Tibial artery (tissue), 4 donors: ENCODE results near the gene HLA-A.

Experiments
- DNase-seq, 2 donors: peaks; one replicate each; pipeline ENCODE4 v3.0.0-alpha.2; 2019
- H3K27ac ChIP-seq, 2 donors: fragments of 200-600 bp; sonication (generic) in 1 of 2; 1 replicate in 1 of 2; 2 replicates in 1 of 2; pipeline ENCODE4 v1.5.1; 2018 to 2019; ENCODE audit warnings: mild to moderate bottlenecking in 1 of 2
- H3K27me3 ChIP-seq, 2 donors: fragments of 200-600 bp; sonication (generic) in 1 of 2; one replicate each; pipeline versions ENCODE4 v1.5.1 to v1.6.0; 2016 to 2019
- H3K36me3 ChIP-seq, 3 donors: fragments of 200-600 bp; sonication (generic) in 2 of 3; one replicate each; pipeline ENCODE4 v1.5.1; 2016 to 2019; ENCODE audit warnings: mild to moderate bottlenecking in 2 of 3
- H3K4me1 ChIP-seq, 4 donors: fragments of 200-600 bp; sonication (generic) in 2 of 4; 1 replicate in 3 of 4; 2 replicates in 1 of 4; pipeline ENCODE4 v1.5.1; 2016 to 2019
- H3K4me3 ChIP-seq, 2 donors: fragments of 200-600 bp; sonication (generic) in 1 of 2; 1 replicate in 1 of 2; 2 replicates in 1 of 2; pipeline ENCODE4 v1.5.1; 2018 to 2019; ENCODE audit warnings: mild to moderate bottlenecking in 2 of 2
- H3K9me3 ChIP-seq, 3 donors: fragments of 200-600 bp; sonication (generic) in 1 of 3; one replicate each; pipeline ENCODE4 v1.5.1; 2016 to 2019
- intact Hi-C: fragments of 100-400 bp; cut with DNase I; formaldehyde crosslinking; loops from one replicate; pipeline ENCODE4 v1.15.0; 2023; ENCODE audit warnings: low total_unique reads
- TF ChIP-seq, protein P1 (sequence below), 2 experiments: fragments of 200-600 bp in 1 of 2; fragments of 450-650 bp in 1 of 2; IDR thresholded peaks; one replicate each; pipeline ENCODE4 v1.5.1; 2017 to 2019; ENCODE audit warnings: antibody characterized with exemption in 2 of 2, mild to moderate bottlenecking in 1 of 2, moderate library complexity in 1 of 2

Gene HLA-A

GRCh38 chr6:29942275-29943052 lies at the start of gene HLA-A:
Gene HLA-A (plus strand): TSS chr6:29942532. CDS start chr6:29942554, 22 bp downstream.
- Histone ChIP-seq H3K4me3 (peak within 1 kb of the TSS; percentile 70 to 78), H3K4me1 (peaks cover 0 to 6% (median 4%) of the 10 kb centered on the region in 4 donors), H3K27me3 (no peaks in the 10 kb centered on the region), H3K36me3 (peaks cover 0 to 2% (median 0%) of the 10 kb centered on the region in 3 donors), H3K9me3 (no peaks in the 10 kb centered on the region), H3K27ac (peak within 1 kb of the TSS; percentile 89 to 93)
- peak; percentile 94 to 97 for DNase-seq
- intact Hi-C loops, result loop anchor here (5.0 kb wide), 1 partner anchor 55 kb away; no protein-coding TSS in a partner anchor
- TF ChIP-seq, protein P1, sequence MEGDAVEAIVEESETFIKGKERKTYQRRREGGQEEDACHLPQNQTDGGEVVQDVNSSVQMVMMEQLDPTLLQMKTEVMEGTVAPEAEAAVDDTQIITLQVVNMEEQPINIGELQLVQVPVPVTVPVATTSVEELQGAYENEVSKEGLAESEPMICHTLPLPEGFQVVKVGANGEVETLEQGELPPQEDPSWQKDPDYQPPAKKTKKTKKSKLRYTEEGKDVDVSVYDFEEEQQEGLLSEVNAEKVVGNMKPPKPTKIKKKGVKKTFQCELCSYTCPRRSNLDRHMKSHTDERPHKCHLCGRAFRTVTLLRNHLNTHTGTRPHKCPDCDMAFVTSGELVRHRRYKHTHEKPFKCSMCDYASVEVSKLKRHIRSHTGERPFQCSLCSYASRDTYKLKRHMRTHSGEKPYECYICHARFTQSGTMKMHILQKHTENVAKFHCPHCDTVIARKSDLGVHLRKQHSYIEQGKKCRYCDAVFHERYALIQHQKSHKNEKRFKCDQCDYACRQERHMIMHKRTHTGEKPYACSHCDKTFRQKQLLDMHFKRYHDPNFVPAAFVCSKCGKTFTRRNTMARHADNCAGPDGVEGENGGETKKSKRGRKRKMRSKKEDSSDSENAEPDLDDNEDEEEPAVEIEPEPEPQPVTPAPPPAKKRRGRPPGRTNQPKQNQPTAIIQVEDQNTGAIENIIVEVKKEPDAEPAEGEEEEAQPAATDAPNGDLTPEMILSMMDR (IDR thresholded peaks at IDR 0.05), result no peak

DNA sequence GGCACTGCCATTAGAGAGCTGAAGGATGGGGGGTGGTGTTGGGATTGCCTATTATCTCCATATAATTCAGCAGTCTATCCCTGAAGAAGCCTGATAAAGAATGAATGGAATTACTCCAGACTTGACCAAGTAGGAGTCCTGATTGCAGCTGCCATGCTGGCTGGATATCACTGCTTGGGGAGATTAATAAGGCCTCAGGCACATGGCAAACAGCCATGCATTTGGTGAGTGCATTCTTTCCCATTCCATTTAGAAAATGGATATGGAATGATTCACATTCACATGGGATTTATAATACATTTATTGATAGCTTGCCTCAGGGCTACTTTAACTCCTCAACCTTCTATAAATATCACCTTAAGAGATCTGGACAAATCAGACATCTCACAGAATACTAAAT lies 49.6 kb upstream of the HLA-A start:
- no peaks in the 10 kb centered on the region for H3K9me3 ChIP-seq
- DNase-seq, result no peak
- no peaks in the 10 kb centered on the region for H3K27me3 ChIP-seq
- H3K4me1 ChIP-seq, result no peaks in the 10 kb centered on the region
- no peaks in the 10 kb centered on the region for H3K36me3 ChIP-seq
- TF ChIP-seq, protein P1 (IDR thresholded peaks at IDR 0.05), result no peak
- H3K4me3 ChIP-seq, result no peak overlapping the region
- no peak overlapping the region for H3K27ac ChIP-seq
- intact Hi-C loops, result no loop called here

- intact Hi-C loops, result no loop called here
- Histone ChIP-seq H3K4me1 (no peaks in the 10 kb centered on the region), H3K36me3 (no peaks in the 10 kb centered on the region), H3K9me3 (no peaks in the 10 kb centered on the region), H3K27me3 (no peaks in the 10 kb centered on the region), H3K4me3 (no peak overlapping the region), H3K27ac (no peak overlapping the region)
- TF ChIP-seq, protein P1 (IDR thresholded peaks at IDR 0.05), result no peak
- DNase-seq, result no peak
Observed at GRCh38 chr6:29899281-29899680, 43.1 kb upstream of the HLA-A start.

DNA sequence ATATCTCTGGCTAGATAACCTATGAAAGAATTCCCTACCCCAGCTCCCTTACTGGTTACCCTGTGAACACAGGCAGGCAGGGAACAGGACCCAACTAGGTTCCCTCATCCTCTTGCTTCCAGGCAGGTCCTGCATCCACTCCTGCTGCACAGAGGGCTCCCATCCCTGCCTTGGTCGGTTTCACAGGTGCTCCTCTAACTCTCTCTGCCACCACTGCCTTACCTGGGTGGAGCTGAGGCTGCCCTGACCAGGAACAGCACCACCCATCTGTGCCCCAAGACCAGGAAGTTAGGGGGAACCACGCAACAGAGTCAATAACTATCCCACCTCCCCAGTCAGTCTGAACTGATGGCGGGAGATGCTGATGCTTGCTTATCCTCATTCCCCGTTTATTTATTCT lies 37.0 kb upstream of the HLA-A start:
- Histone ChIP-seq H3K4me3 (no peak overlapping the region), H3K27ac (no peak overlapping the region), H3K4me1 (no peaks in the 10 kb centered on the region), H3K27me3 (no peaks in the 10 kb centered on the region), H3K36me3 (no peaks in the 10 kb centered on the region), H3K9me3 (no peaks in the 10 kb centered on the region)
- TF ChIP-seq, protein P1 (IDR thresholded peaks at IDR 0.05), result no peak
- no peak for DNase-seq
- intact Hi-C loops, result no loop called here

DNA sequence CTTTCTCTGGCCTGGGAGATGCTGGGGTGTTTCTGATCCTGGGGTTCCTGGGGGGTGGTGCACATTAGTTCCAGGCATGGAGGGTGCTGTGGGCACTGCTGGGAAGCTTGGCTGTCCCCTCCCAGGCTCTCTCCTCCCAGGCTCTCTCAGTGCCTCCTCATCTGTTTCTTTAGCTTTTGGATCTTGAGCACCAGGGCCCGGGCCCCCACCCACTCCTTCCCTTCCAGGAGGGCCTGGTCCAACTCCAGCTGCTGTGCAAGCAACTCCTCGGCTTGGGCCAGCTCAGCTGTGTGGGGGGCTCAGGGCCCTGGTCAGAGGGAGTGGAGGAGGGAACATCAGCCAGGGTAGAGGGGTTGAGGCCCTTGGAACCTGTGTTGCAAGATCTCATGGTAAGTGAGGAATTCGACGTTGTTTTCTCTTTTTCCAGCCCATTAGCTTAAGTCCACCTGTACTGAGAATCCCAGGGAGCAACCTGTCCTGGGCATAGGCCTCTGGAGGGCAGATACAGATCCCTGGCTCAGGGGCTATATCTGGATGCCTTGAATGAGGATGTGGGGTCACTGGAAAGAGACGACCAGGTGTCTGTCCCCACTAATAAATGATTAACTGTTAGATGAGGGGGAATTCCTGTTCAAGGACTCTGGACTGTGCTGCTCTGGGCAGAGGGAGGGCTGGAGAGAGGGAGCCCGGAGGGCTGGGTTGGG lies 34.5 kb upstream of the HLA-A start:
- no peaks in the 10 kb centered on the region for H3K4me1 ChIP-seq
- intact Hi-C loops, result no loop called here

More for the DNA sequence above, 34.5 kb upstream of the HLA-A start:
- no peak overlapping the region for H3K27ac ChIP-seq
- no peaks in the 10 kb centered on the region for H3K36me3 ChIP-seq
- no peak for DNase-seq
- TF ChIP-seq, protein P1 (IDR thresholded peaks at IDR 0.05), result no peak
- no peaks in the 10 kb centered on the region for H3K9me3 ChIP-seq
- no peaks in the 10 kb centered on the region for H3K27me3 ChIP-seq
- no peak overlapping the region for H3K4me3 ChIP-seq
